Tongue (tissue), 2 donors: ENCODE results near the gene ITSN1. TPM values are rescaled to one million over a fixed set of nuclear protein-coding genes. Genes with fewer than 3 reads are reported as not detected.

Source experiments
- DNase-seq: peaks from one replicate; pipeline ENCODE4 v3.0.0-alpha.2; 2015
- total RNA-seq: library from RNA; depleted of rRNA; stranded (reverse); fragments of >200 nt; gene quantifications from one replicate; pipeline ENCODE4 v1.2.3, GENCODE V29; 2014

Gene ITSN1
- total RNA-seq, 1 donor from 2014 or later: 74.2 TPM

GRCh38 chr21:33813832-33814365 is 171.6 kb downstream of the ITSN1 start:
- no peak for DNase-seq

- no peak for DNase-seq
Observed at GRCh38 chr21:33815143-33815707, 172.9 kb downstream of the ITSN1 start.

- DNase-seq: no peak
Observed at GRCh38 chr21:33816174-33816573, 173.9 kb downstream of the ITSN1 start.

GRCh38 chr21:33817138-33817537 is 174.8 kb downstream of the ITSN1 start:
- no peak for DNase-seq

- DNase-seq: no peak
Observed at GRCh38 chr21:33817663-33818451, 175.6 kb downstream of the ITSN1 start.

GRCh38 chr21:33820230-33820770 is 178.0 kb downstream of the ITSN1 start:
- peak; percentile 52 for DNase-seq

GRCh38 chr21:33820798-33821197 is 178.5 kb downstream of the ITSN1 start:
- no peak for DNase-seq

GRCh38 chr21:33821503-33822322 is 179.4 kb downstream of the ITSN1 start:
- no peak for DNase-seq

GRCh38 chr21:33824156-33824941 is 182.0 kb downstream of the ITSN1 start:
- DNase-seq: peak; percentile 79

- DNase-seq: no peak
Observed at GRCh38 chr21:33825419-33825818, 183.1 kb downstream of the ITSN1 start.

- peak; percentile 56 for DNase-seq
Observed at GRCh38 chr21:33825915-33826314, 183.6 kb downstream of the ITSN1 start.

GRCh38 chr21:33828083-33828482 is 185.8 kb downstream of the ITSN1 start:
- no peak for DNase-seq

GRCh38 chr21:33828577-33828976 is 186.3 kb downstream of the ITSN1 start:
- DNase-seq: no peak

- DNase-seq: no peak
Observed at GRCh38 chr21:33829844-33830243, 187.5 kb downstream of the ITSN1 start.

- DNase-seq: no peak
Observed at GRCh38 chr21:33831962-33832659, 189.8 kb downstream of the ITSN1 start.

GRCh38 chr21:33834801-33835500 is 192.7 kb downstream of the ITSN1 start:
- DNase-seq: no peak

GRCh38 chr21:33835920-33836319 is 193.6 kb downstream of the ITSN1 start:
- DNase-seq: no peak

- no peak for DNase-seq
Observed at GRCh38 chr21:33836408-33836807, 194.1 kb downstream of the ITSN1 start.

- DNase-seq: no peak
Observed at GRCh38 chr21:33839167-33839716, 196.9 kb downstream of the ITSN1 start.

- DNase-seq: no peak
Observed at GRCh38 chr21:33839806-33840205, 197.5 kb downstream of the ITSN1 start.
